Stimulated activated CD8-positive, alpha-beta memory T cell treated with anti-CD3 and anti-CD28 coated beads, Interleukin-4, amount 100 ng/mL, for 4 hours (primary cell): ENCODE data around the gene PCYOX1L.
"Not testable (repeated sequence)": the region's sequence is repeated elsewhere in the genome, so short reads cannot be mapped to it uniquely, and the experiment has no call there.

ENCODE experiments used
- DNase-seq, 2 donors: peaks; one replicate each; pipeline ENCODE4 v3.0.0-alpha.2; 2020; ENCODE audit warnings: low read depth in 2 of 2, low spot score in 1 of 2

Gene PCYOX1L

GRCh38 chr5:149383399-149383798, 25.6 kb downstream of the PCYOX1L start:
- DNase-seq, result no peak

- DNase-seq, result no peak
These were observed 28.3 kb downstream of the PCYOX1L start for GRCh38 chr5:149386166-149386565.

- no peak for DNase-seq
These were observed 29.3 kb downstream of the PCYOX1L start for GRCh38 chr5:149387081-149387631.

- no peak for DNase-seq
These were observed 30.1 kb downstream of the PCYOX1L start for GRCh38 chr5:149387982-149388381.

GRCh38 chr5:149388498-149389190, 30.8 kb downstream of the PCYOX1L start:
- DNase-seq, result no peak

GRCh38 chr5:149389552-149390495, 32.0 kb downstream of the PCYOX1L start:
- no peak for DNase-seq

- DNase-seq, result not testable (repeated sequence)
These were observed 33.2 kb downstream of the PCYOX1L start for GRCh38 chr5:149391076-149391475.

GRCh38 chr5:149391524-149391923, 33.7 kb downstream of the PCYOX1L start:
- DNase-seq, result no peak

- no peak for DNase-seq
These were observed 34.9 kb downstream of the PCYOX1L start for GRCh38 chr5:149392718-149393117.

- not testable (repeated sequence) for DNase-seq
These were observed 37.1 kb downstream of the PCYOX1L start for GRCh38 chr5:149394996-149395395.

GRCh38 chr5:149397530-149397929, 39.7 kb downstream of the PCYOX1L start:
- no peak for DNase-seq

GRCh38 chr5:149398747-149399266, 41.0 kb downstream of the PCYOX1L start:
- not testable (repeated sequence) for DNase-seq

GRCh38 chr5:149399775-149400174, 41.9 kb downstream of the PCYOX1L start:
- no peak for DNase-seq

GRCh38 chr5:149400304-149400703, 42.5 kb downstream of the PCYOX1L start:
- DNase-seq, result no peak

- DNase-seq, result no peak
These were observed 43.2 kb downstream of the PCYOX1L start for GRCh38 chr5:149401051-149401450.

GRCh38 chr5:149402291-149402690, 44.4 kb downstream of the PCYOX1L start:
- no peak for DNase-seq

GRCh38 chr5:149403923-149404745, 46.3 kb downstream of the PCYOX1L start:
- DNase-seq, result no peak

- DNase-seq, result no peak
These were observed 47.1 kb downstream of the PCYOX1L start for GRCh38 chr5:149404746-149405549.

- DNase-seq, result no peak
These were observed 47.8 kb downstream of the PCYOX1L start for GRCh38 chr5:149405550-149406202.
